Frontal cortex (tissue), 4 donors: ENCODE measurements around the gene SOX21. TPM values are rescaled to one million over a fixed set of nuclear protein-coding genes. Genes with fewer than 3 reads are reported as not detected.
A peak's percentile ranks its signal among the peaks of the same experiment; 100 is the strongest.

Experiments used
- DNase-seq, 2 donors: peaks; one replicate each; pipeline ENCODE4 v3.0.0; 2012; ENCODE audit warnings: low spot score in 2 of 2
- FAIRE-seq: peaks from 2 replicates; lab custom pipeline; 2012; peaks lifted over from hg19 to GRCh38; lab: Jason Lieb, UNC
- small RNA-seq: library from RNA; depleted of rRNA; stranded (forward); fragments of <200 nt; gene quantifications from one replicate; pipeline ENCODE3, GENCODE V24; 2014
- total RNA-seq: library from RNA; depleted of rRNA; stranded (reverse); fragments of >200 nt; gene quantifications from one replicate; pipeline ENCODE4 v1.2.3, GENCODE V29; 2014
- donor health status: control.
- donor health status: control.
- donor health status: control.

SOX21 gene
- total RNA-seq, 1 donor from 2014 or later, result 2.4 TPM

GRCh38 chr13:94692030-94692429, 20.3 kb downstream of the SOX21 start:
- FAIRE-seq (no peak), DNase-seq (no peak)

- no peak for DNase-seq
- no peak for FAIRE-seq
Observed at GRCh38 chr13:94683409-94683808, 28.9 kb downstream of the SOX21 start.

DNA sequence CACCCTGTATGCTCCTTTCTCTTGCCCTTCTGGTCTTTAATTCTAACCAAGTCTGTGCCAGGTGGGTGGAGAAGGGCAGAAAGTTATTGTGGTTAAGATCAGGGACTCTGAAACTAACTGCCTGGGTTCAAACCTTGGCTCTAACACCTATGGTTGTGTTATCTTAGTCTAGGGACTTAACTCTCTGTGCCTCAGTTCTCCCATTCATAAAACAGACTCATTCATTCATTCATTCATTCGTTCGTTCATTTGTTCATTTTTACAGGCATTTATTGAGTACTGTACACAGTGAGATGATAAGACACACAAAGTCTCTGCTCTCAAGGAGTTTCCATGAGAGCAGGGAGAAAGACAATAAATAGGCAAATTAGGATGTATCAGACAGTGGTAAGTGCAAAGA, 30.1 kb downstream of the SOX21 start:
- DNase-seq (no peak), FAIRE-seq (no peak)

GRCh38 chr13:94679614-94680013, 32.7 kb downstream of the SOX21 start:
- DNase-seq (no peak), FAIRE-seq (no peak)

DNA sequence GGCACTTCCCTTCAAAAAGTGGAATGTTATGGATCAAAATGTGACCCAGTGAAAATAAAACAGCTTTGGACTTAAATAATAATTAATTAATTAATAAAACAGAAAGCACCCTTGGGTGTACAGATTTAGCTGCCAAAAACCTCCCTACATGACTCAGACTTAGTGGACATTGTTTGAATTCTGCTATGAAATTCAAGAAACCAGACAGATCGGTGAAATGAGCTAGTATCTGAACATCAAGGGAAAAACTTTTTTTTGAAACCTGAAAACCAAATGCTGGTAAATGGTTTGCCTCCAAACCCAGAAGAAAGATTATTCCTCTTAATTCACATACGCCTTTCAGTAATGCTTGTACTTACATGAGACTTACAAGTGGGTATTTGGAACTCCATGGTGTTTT, 33.5 kb downstream of the SOX21 start:
- DNase-seq, result no peak
- FAIRE-seq, result no peak

DNA sequence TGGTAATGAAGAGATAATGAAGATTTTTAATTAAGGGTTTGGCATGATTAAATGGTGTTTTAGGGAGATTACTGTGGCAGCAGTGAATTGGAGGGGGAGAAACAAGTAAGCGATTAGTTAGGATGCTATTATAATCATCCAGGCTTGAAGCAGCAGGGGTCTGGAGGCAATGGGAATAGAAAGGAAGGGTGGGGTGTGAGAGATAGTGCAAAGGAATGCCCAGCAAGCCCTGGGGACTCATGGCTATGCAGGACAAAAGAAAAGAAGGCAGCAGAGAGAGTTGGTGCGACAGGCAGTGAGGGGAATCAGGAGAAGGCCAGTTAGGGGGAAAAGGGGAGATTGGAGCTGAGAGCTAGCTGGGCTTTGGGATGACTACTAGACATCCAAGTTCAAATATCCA, 34.5 kb downstream of the SOX21 start:
- no peak for DNase-seq
- no peak for FAIRE-seq

GRCh38 chr13:94674609-94675348, 37.6 kb downstream of the SOX21 start:
- DNase-seq (peak in 1 of 2 donors; percentile 26), FAIRE-seq (peak; percentile 50)

DNA sequence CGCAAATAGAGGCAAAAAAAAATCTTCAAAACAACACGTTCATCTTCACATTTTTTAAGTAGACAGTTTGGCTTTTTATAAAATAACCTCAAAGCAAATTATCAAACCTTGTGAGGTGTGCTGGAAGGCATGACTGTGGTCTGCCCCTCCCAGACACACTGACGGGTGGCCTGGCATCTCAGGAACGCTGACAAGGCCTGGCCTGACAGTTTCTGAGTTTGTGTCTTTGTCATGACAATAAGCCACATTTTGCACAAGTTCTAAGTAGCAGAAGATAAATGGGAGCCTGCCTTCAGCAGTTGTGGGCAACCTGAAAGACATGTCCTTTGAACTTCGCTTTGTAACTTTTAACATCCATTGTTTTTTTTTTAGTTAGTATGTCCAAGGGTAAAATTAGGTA, 38.5 kb downstream of the SOX21 start:
- DNase-seq (no peak), FAIRE-seq (no peak)

GRCh38 chr13:94672400-94672799, 39.9 kb downstream of the SOX21 start:
- DNase-seq, result no peak
- no peak for FAIRE-seq

DNA sequence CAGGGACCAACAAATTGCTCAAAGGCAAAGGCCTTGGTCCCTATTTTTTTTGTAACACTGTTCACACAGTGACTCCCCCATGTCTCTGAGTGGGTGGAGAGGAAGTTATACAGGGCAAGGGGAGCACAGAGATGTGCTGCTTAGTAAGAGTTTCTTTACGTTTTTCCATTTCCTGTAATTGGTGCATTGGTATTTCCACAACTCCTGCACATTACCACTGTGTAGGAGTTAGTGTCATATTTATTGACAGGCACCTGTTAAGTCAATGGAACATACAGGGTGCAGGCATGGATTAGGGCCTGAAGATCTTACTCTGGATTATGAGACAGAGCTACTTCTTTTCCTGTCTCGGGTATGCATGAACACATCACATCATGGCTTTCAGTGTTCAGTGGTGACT, 45.2 kb downstream of the SOX21 start:
- FAIRE-seq (no peak), DNase-seq (no peak)

DNA sequence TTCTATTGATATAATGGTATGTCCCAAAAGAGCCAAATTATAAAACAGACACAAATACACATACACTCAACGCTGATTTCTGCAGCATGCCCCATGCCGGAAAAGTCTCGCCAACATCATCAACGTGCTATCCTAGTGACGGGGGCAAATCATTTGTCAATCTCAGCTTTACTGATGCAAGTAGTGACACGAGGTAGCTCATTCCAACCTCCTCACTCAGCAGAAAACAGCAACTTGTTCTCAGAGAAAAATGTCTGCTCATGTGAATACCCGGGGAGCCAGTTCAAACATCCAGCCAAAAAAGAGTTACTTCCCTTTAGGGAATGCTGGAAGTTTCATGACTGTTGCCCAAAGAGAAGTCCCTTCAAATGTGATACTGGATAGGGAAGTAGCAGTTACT, 46.3 kb downstream of the SOX21 start:
- DNase-seq, result no peak
- no peak for FAIRE-seq

DNA sequence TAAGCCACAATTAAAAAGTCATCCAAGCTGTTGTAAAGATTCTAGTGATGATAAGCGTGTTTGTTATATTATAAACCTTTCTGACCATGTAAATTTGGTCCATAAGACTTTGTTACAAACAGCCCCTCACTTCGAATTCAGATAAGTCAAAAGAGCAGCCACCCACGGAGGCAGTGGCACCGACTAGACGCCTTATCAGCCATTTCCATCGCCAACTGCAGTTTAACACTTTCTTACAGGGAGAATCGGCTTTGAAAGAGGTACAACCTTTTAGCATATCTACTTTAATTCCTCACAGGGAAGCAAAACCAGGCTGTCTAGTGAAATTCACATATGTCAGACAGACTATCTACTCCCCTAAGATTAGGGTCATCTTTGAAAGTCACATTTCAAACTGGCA, 47.5 kb downstream of the SOX21 start:
- FAIRE-seq, result no peak

GRCh38 chr13:94662274-94662945, 49.9 kb downstream of the SOX21 start:
- FAIRE-seq, result no peak
- no peak for DNase-seq

More for the DNA sequence above, 47.5 kb downstream of the SOX21 start:
- no peak for DNase-seq

- FAIRE-seq, result no peak
Observed at GRCh38 chr13:94661406-94661805, 50.9 kb downstream of the SOX21 start.

DNA sequence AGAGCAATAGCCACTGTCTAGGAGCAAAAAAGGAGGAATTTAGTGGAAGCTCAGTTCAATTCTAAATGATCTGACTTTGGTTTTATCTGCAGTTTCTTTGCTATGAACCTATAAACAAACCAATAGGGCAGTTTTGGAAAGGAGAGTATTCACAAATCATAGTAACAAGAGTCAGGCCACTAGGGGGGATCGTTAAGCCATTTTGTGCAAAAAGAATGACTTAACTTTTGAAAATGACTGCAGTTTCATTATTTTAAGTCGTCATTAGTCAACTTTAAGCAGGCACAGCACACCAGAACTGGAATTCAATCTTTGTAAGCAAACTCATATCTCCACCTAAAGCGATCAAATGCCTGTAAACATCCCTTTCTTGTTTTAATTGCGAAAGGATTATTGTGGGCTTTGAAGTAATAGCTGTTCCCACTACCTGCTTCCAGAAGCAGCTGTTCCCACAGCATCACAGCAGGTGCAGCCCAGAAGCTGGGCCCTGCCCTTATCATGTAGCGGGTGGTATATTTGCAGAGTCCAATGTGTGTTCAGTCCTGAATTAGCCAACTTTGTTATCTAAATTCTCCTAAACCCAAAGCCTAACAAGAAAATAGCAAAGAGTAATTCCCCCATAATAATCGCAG, 51.5 kb downstream of the SOX21 start:
- no peak for DNase-seq

More at GRCh38 chr13:94661406-94661805, 50.9 kb downstream of the SOX21 start:
- DNase-seq, result no peak

More for the DNA sequence above, 51.5 kb downstream of the SOX21 start:
- FAIRE-seq, result no peak

Small RNA genes lying within 50 kb of the gene (small RNA-seq; reads per million reads assigned to genes)
- not detected for gene RN7SL585P

Other genes starting within 250 kb of the SOX21 start
- 0.41 TPM for gene DCT, start 232.9 kb downstream of the SOX21 start, total RNA-seq
- gene TGDS, start 116.4 kb downstream of the SOX21 start, total RNA-seq, result 6.9 TPM
- 10.2 TPM for gene GPR180, start 110.7 kb downstream of the SOX21 start, total RNA-seq